Endothelial cell of umbilical vein (primary cell): ENCODE measurements around the gene RIMS4. TPM values are rescaled to one million over a fixed set of nuclear protein-coding genes. Genes with fewer than 3 reads are reported as not detected.
A peak's percentile ranks its signal among the peaks of the same experiment; 100 is the strongest.

Experiments
- BruUV-seq: library from RNA; stranded (reverse); fragments of 400-500 nt; replicated peaks from 2 replicates; lab custom pipeline; 2021; lab: Mats Ljungman, UMichigan
- CTCF ChIA-PET: fragments of 300-600, 350-600 bp; sonication (Branson Sonifier 250); formaldehyde crosslinking; loops from one replicate; lab custom pipeline; 2021; ENCODE audit warnings: antibody characterized with exemption, inconsistent platforms; lab: Charles Lee
- POLR2A ChIA-PET: fragments of 300-600, 350-600 bp; sonication (Branson Sonifier 250); formaldehyde crosslinking; loops from one replicate; lab custom pipeline; 2021; ENCODE audit warnings: antibody characterized with exemption, inconsistent platforms; lab: Charles Lee
- DNase-seq: peaks from one replicate; pipeline ENCODE4 v3.0.0-alpha.2; 2011; ENCODE audit warnings: low read depth, low spot score
- FAIRE-seq: peaks from 2 replicates; lab custom pipeline; 2011; peaks lifted over from hg19 to GRCh38; lab: Jason Lieb, UNC
- H2AFZ ChIP-seq: 2 replicates; pipeline ENCODE4 v1.6.0; 2012; ENCODE audit warnings: low read depth, low read length, control low read depth, inconsistent platforms
- H3K27ac ChIP-seq: 2 replicates; pipeline ENCODE4 v1.5.1; 2011; ENCODE audit warnings: low read depth, mild to moderate bottlenecking, control low read depth, low read length, moderate library complexity; ENCODE audit not compliant: insufficient read depth
- H3K27me3 ChIP-seq, 2 experiments: 2 replicates each; pipeline versions ENCODE4 v1.6.0 to v1.6.1; 2011; ENCODE audit warnings: low read length in 2 of 2, mixed read lengths in 1 of 2; ENCODE audit not compliant: control insufficient read depth in 2 of 2, insufficient read depth in 2 of 2
- H3K36me3 ChIP-seq, 2 experiments: 2 replicates in 1 of 2; 3 replicates in 1 of 2; pipeline ENCODE4 v1.5.1; 2011; ENCODE audit warnings: low read length in 2 of 2, mild to moderate bottlenecking in 1 of 2, moderate library complexity in 1 of 2; ENCODE audit not compliant: control insufficient read depth in 2 of 2, insufficient read depth in 2 of 2; ENCODE audit errors: extremely low read depth in 1 of 2
- H3K4me1 ChIP-seq: 3 replicates; pipeline ENCODE4 v1.5.1; 2011; ENCODE audit warnings: mild to moderate bottlenecking, low read length; ENCODE audit not compliant: control insufficient read depth, insufficient read depth; ENCODE audit errors: extremely low read depth
- H3K4me2 ChIP-seq: 2 replicates; pipeline ENCODE4 v1.6.1; 2011; ENCODE audit warnings: low read length, control low read depth, mixed read lengths; ENCODE audit not compliant: insufficient read depth
- H3K4me3 ChIP-seq, 3 experiments: fragments of 200-600 bp in 1 of 3; sonication (generic), shearing (Covaris generic) in 1 of 3; replicated peaks in 1 of 3; 2 replicates each; pipeline ENCODE4 v1.5.1; 2011 to 2016; ENCODE audit warnings: control low read depth in 3 of 3, low read length in 3 of 3, mild to moderate bottlenecking in 2 of 3, inconsistent platforms in 1 of 3, low read depth in 1 of 3, moderate library complexity in 1 of 3; ENCODE audit not compliant: insufficient read depth in 1 of 3
- H3K79me2 ChIP-seq: 2 replicates; pipeline ENCODE4 v1.6.0; 2012; ENCODE audit warnings: low read length, inconsistent platforms; ENCODE audit not compliant: control insufficient read depth, insufficient read depth
- H3K9ac ChIP-seq: replicated peaks from 2 replicates; pipeline ENCODE3; 2011; ENCODE audit warnings: low read length, control low read depth; ENCODE audit not compliant: insufficient read depth; ENCODE audit errors: extremely low read depth
- H3K9me1 ChIP-seq: replicated peaks from 3 replicates; pipeline ENCODE4 v1.6.0; 2011; ENCODE audit warnings: mild to moderate bottlenecking, low read length; ENCODE audit not compliant: control insufficient read depth, insufficient read depth; ENCODE audit errors: extremely low read depth
- H3K9me3 ChIP-seq: replicated peaks from 2 replicates; pipeline ENCODE4 v1.5.1; 2012; ENCODE audit warnings: low read length, inconsistent platforms; ENCODE audit not compliant: control insufficient read depth, insufficient read depth
- H4K20me1 ChIP-seq: replicated peaks from 2 replicates; pipeline ENCODE3; 2011; ENCODE audit warnings: mild to moderate bottlenecking, low read length; ENCODE audit not compliant: control insufficient read depth, insufficient read depth; ENCODE audit errors: extremely low read depth
- CTCF ChIP-seq, 2 donors: IDR thresholded peaks; 1 replicate in 1 of 2; 2 replicates in 1 of 2; pipeline ENCODE4 v1.5.1; 2011; ENCODE audit warnings: low read length in 2 of 2, mild to moderate bottlenecking in 2 of 2, moderate library complexity in 2 of 2, control low read depth in 1 of 2, inconsistent platforms in 1 of 2, low read depth in 1 of 2; ENCODE audit not compliant: insufficient read depth in 1 of 2; ENCODE audit errors: extremely low read depth in 1 of 2
- EZH2 ChIP-seq: IDR thresholded peaks from 2 replicates; pipeline ENCODE4 v1.6.1; 2012; ENCODE audit warnings: borderline replicate concordance, low read depth, mild to moderate bottlenecking, moderate library complexity, low read length, inconsistent platforms; ENCODE audit not compliant: severe bottlenecking
- FOS ChIP-seq: IDR thresholded peaks from 2 replicates; pipeline ENCODE4 v1.6.1; 2011; ENCODE audit warnings: mild to moderate bottlenecking, low read length, moderate library complexity, borderline replicate concordance; ENCODE audit not compliant: insufficient read depth
- GATA2 ChIP-seq: IDR thresholded peaks from 2 replicates; pipeline ENCODE4 v1.7.0; 2011; ENCODE audit warnings: low read depth, mild to moderate bottlenecking, moderate library complexity, mixed read lengths, low read length; ENCODE audit not compliant: insufficient read length, insufficient read depth
- JUN ChIP-seq: IDR thresholded peaks from 2 replicates; pipeline ENCODE4 v1.6.1; 2011; ENCODE audit warnings: borderline replicate concordance, low read depth; ENCODE audit not compliant: insufficient read length, insufficient read depth
- MYC ChIP-seq: IDR thresholded peaks from one replicate; pipeline ENCODE4 v1.6.1; 2011; ENCODE audit warnings: mild to moderate bottlenecking, low read depth, low read length
- POLR2A ChIP-seq: IDR thresholded peaks from 2 replicates; pipeline ENCODE4 v1.6.1; 2012; ENCODE audit warnings: low read depth, mild to moderate bottlenecking, control low read depth, low read length
- POLR2AphosphoS5 ChIP-seq: IDR thresholded peaks from 2 replicates; pipeline ENCODE4 v1.6.1; 2012; ENCODE audit warnings: low read depth, mild to moderate bottlenecking, control low read depth, low read length, moderate library complexity; ENCODE audit not compliant: insufficient read depth
- dilution Hi-C: fragments of 300-500 bp; cut with MboI; formaldehyde crosslinking; loops from one replicate; pipeline ENCODE4 v1.15.0; 2019; ENCODE audit warnings: low sequenced_read_pairs; ENCODE audit not compliant: extremely low pct_ligation_motif_present
- intact Hi-C: fragments of 100-400 bp; cut with micrococcal nuclease; formaldehyde crosslinking; loops from one replicate; pipeline ENCODE4 v1.10.0; 2022
- polyA plus RNA-seq, 4 experiments: library from polyadenylated mRNA; depleted of rRNA in 3 of 4; stranded (reverse) in 3 of 4; unstranded in 1 of 4; fragments of >200 nt; gene quantifications; 2 replicates each; pipeline versions ENCODE4 v1.2.1 to v1.2.3, GENCODE V29; 2011 to 2012; ENCODE audit warnings: missing spikeins in 1 of 4
- total RNA-seq: library from RNA; stranded (reverse); gene quantifications from 2 replicates; pipeline ENCODE4 v1.2.3, GENCODE V29; 2021
- TF ChIP-seq, protein P1 (sequence below): IDR thresholded peaks from 2 replicates; pipeline ENCODE4 v1.6.1; 2011; ENCODE audit not compliant: insufficient read depth, insufficient read length

The RIMS4 gene
- total and polyA plus RNA-seq, 2 donors (not counting 3 experiments of a cell fraction or from before 2014, with no cell fraction given) = not detected

- no peak overlapping the region for H3K9ac ChIP-seq
Measured at GRCh38 chr20:44746367-44747165, 63.8 kb downstream of the RIMS4 start.

More at GRCh38 chr20:44746367-44747165, 63.8 kb downstream of the RIMS4 start:
- CTCF ChIA-PET = interaction anchor here (0.6 to 5.0 kb wide), 26 partner anchors 8 to 630 kb away, joined by 3 to 106 read pairs (median 4); no protein-coding TSS in a partner anchor
- Histone ChIP-seq H3K36me3 (no peaks in the 10 kb centered on the region), H4K20me1 (no peaks in the 10 kb centered on the region), H3K4me3 (peak overlapping the region in 2 of 3 experiments; percentile 29 to 35), H3K4me1 (peaks cover 4% of the 10 kb centered on the region), H3K79me2 (no peaks in the 10 kb centered on the region), H3K27ac (no peak overlapping the region), H3K4me2 (peak overlapping the region; percentile 67), H3K9me3 (no peaks in the 10 kb centered on the region), H2AFZ (peak overlapping the region; percentile 67), H3K27me3 (peaks cover 14 to 15% of the 10 kb centered on the region in 2 experiments), H3K9me1 (no peaks in the 10 kb centered on the region)
- intact Hi-C loops (loop anchor here (1.0 to 5.0 kb wide), 3 partner anchors 121 to 359 kb away; no protein-coding TSS in a partner anchor), dilution Hi-C loops (no loop called here)
- BruUV-seq = no TSS peak
- POLR2A ChIA-PET = no interaction called here
- TF ChIP-seq EZH2 = no peak
- TF ChIP-seq FOS = no peak
- TF ChIP-seq POLR2A = no peak
- TF ChIP-seq MYC = no peak
- no peak for TF ChIP-seq POLR2AphosphoS5
- TF ChIP-seq, protein P1, sequence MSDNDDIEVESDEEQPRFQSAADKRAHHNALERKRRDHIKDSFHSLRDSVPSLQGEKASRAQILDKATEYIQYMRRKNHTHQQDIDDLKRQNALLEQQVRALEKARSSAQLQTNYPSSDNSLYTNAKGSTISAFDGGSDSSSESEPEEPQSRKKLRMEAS = no peak
- no peak for TF ChIP-seq JUN
- no peak for TF ChIP-seq CTCF (IDR thresholded peaks at IDR 0.05; ENCODE audit: extremely low read depth in 1 of 2, insufficient read depth in 1 of 2, low read depth in 1 of 2, low read length in 2 of 2)
- TF ChIP-seq GATA2 = no peak
- no peak for FAIRE-seq
- DNase-seq = no peak
